Esophagus squamous epithelium (tissue), 5 donors: Measurements from ENCODE around the gene CFAP77. TPM values are rescaled to one million over a fixed set of nuclear protein-coding genes. Genes with fewer than 3 reads are reported as not detected.
A peak's percentile ranks its signal among the peaks of the same experiment; 100 is the strongest.

ENCODE experiments used
- DNase-seq: peaks from one replicate; lab custom pipeline; 2025; lab: John Stamatoyannopoulos, UW
- H3K27ac ChIP-seq, 4 donors: fragments of 200-600 bp; sonication (generic); one replicate each; pipeline ENCODE4 v1.5.1; 2016 to 2019; ENCODE audit warnings: mild to moderate bottlenecking in 1 of 4
- H3K27me3 ChIP-seq, 4 donors: fragments of 200-600 bp; sonication (generic); 1 replicate in 3 of 4; 2 replicates in 1 of 4; pipeline versions ENCODE4 v1.5.1 to v1.6.0; 2017 to 2021; ENCODE audit warnings: antibody characterized with exemption in 1 of 4
- H3K36me3 ChIP-seq, 3 donors: fragments of 200-600 bp; sonication (generic); one replicate each; pipeline ENCODE4 v1.5.1; 2016 to 2019
- H3K4me1 ChIP-seq, 3 donors: fragments of 200-600 bp; sonication (generic); one replicate each; pipeline ENCODE4 v1.5.1; 2017 to 2019
- H3K4me3 ChIP-seq, 4 donors: fragments of 200-600 bp; sonication (generic); 1 replicate in 3 of 4; 2 replicates in 1 of 4; pipeline ENCODE4 v1.5.1; 2016 to 2019; ENCODE audit warnings: mild to moderate bottlenecking in 2 of 4, moderate library complexity in 1 of 4
- H3K9me3 ChIP-seq, 3 donors: fragments of 200-600 bp; sonication (generic); one replicate each; pipeline ENCODE4 v1.5.1; 2016 to 2019
- CTCF ChIP-seq, 6 experiments: fragments of 450-650 bp in 4 of 6; fragments of 200-600 bp in 2 of 6; sonication (generic) in 2 of 6; IDR thresholded peaks; one replicate each; pipeline ENCODE4 v1.5.1; 2016 to 2019; ENCODE audit warnings: antibody characterized with exemption in 6 of 6, mild to moderate bottlenecking in 4 of 6, moderate library complexity in 4 of 6
- POLR2A ChIP-seq, 4 donors: fragments of 450-650 bp; IDR thresholded peaks; one replicate each; pipeline ENCODE4 v1.6.1; 2017; ENCODE audit warnings: antibody characterized with exemption in 4 of 4, mild to moderate bottlenecking in 4 of 4, moderate library complexity in 3 of 4
- WGBS, 2 donors: methylation state at CpG; one replicate each; pipeline ENCODE4 v1.1.5; 2018; 5-methylcytosine and 5-hydroxymethylcytosine counted together
- intact Hi-C: fragments of 100-400 bp; cut with DNase I; formaldehyde crosslinking; loops from one replicate; pipeline ENCODE4 v1.15.0; 2022
- total RNA-seq, 4 donors: library from RNA; depleted of rRNA; stranded (reverse); fragments of >200 nt; gene quantifications; one replicate each; pipeline ENCODE4 v1.1.0, GENCODE V29; 2016
- donor health status: DM: yes; HTN: yes; CAD: no.

The CFAP77 gene
- total RNA-seq, 4 donors from 2014 or later, result not detected

- TF ChIP-seq CTCF (IDR thresholded peaks at IDR 0.05) (no peak), POLR2A (IDR thresholded peaks at IDR 0.05) (no peak)
- peaks cover 0 to 60% (median 0%) of the 10 kb centered on the region in 4 donors for H3K27me3 ChIP-seq
- no peaks in the 10 kb centered on the region for H3K9me3 ChIP-seq
- no peak for DNase-seq
- H3K36me3 ChIP-seq, result no peaks in the 10 kb centered on the region
- 93% methylated on average over 3 of the region's 4 CpGs; no CpG with 5 or more reads in 1 of the 2 donors for WGBS, 2 donors
- H3K4me1 ChIP-seq, result peaks cover 0 to 9% (median 3%) of the 10 kb centered on the region in 3 donors
- H3K27ac ChIP-seq, result no peak overlapping the region
- no peak overlapping the region for H3K4me3 ChIP-seq
- intact Hi-C loops, result no loop called here
These were observed 133.2 kb downstream of the CFAP77 start for GRCh38 chr9:132543251-132543650.

- Histone ChIP-seq H3K27ac (no peak overlapping the region), H3K4me1 (peaks cover 0 to 9% (median 3%) of the 10 kb centered on the region in 3 donors), H3K4me3 (no peak overlapping the region), H3K9me3 (no peaks in the 10 kb centered on the region), H3K36me3 (no peaks in the 10 kb centered on the region), H3K27me3 (peaks cover 0 to 62% (median 0%) of the 10 kb centered on the region in 4 donors)
- DNase-seq, result no peak
- WGBS, 2 donors, result 50 to 58% methylated on average over 14 to 16 of the region's 21 CpGs
- intact Hi-C loops, result no loop called here
- TF ChIP-seq CTCF (IDR thresholded peaks at IDR 0.05) (no peak), POLR2A (IDR thresholded peaks at IDR 0.05) (no peak)
These were observed 133.9 kb downstream of the CFAP77 start for GRCh38 chr9:132543960-132544359.

- Histone ChIP-seq H3K27me3 (peaks cover 0 to 75% (median 0%) of the 10 kb centered on the region in 4 donors), H3K36me3 (no peaks in the 10 kb centered on the region), H3K27ac (no peak overlapping the region), H3K4me1 (peaks cover 0 to 9% (median 3%) of the 10 kb centered on the region in 3 donors), H3K9me3 (no peaks in the 10 kb centered on the region), H3K4me3 (no peak overlapping the region)
- 65 to 78% methylated on average over 6 of the region's 9 CpGs for WGBS, 2 donors
- TF ChIP-seq POLR2A (IDR thresholded peaks at IDR 0.05), result no peak
- no peak for TF ChIP-seq CTCF (IDR thresholded peaks at IDR 0.05)
- intact Hi-C loops, result no loop called here
- no peak for DNase-seq
These were observed 135.6 kb downstream of the CFAP77 start for GRCh38 chr9:132545578-132545977.

- peaks cover 0 to 82% (median 0%) of the 10 kb centered on the region in 4 donors for H3K27me3 ChIP-seq
- WGBS, 2 donors, result 0 to 6% methylated on average over 4 to 6 of the region's 27 CpGs
- H3K36me3 ChIP-seq, result no peaks in the 10 kb centered on the region
- H3K4me1 ChIP-seq, result peaks cover 0 to 9% (median 3%) of the 10 kb centered on the region in 3 donors
- intact Hi-C loops, result no loop called here
- no peak for DNase-seq
- peak overlapping the region in 2 of 4 donors; percentile 13 to 25 for H3K4me3 ChIP-seq
- H3K9me3 ChIP-seq, result no peaks in the 10 kb centered on the region
- no peak overlapping the region for H3K27ac ChIP-seq
- TF ChIP-seq CTCF (IDR thresholded peaks at IDR 0.05) (no peak), POLR2A (IDR thresholded peaks at IDR 0.05) (no peak)
These were observed 136.4 kb downstream of the CFAP77 start for GRCh38 chr9:132546148-132547051.

- Histone ChIP-seq H3K27ac (no peak overlapping the region), H3K4me1 (peaks cover 0 to 9% (median 3%) of the 10 kb centered on the region in 3 donors), H3K9me3 (no peaks in the 10 kb centered on the region), H3K4me3 (no peak overlapping the region), H3K27me3 (peaks cover 0 to 81% (median 0%) of the 10 kb centered on the region in 4 donors), H3K36me3 (no peaks in the 10 kb centered on the region)
- intact Hi-C loops, result no loop called here
- TF ChIP-seq CTCF (IDR thresholded peaks at IDR 0.05), result no peak
- TF ChIP-seq POLR2A (IDR thresholded peaks at IDR 0.05), result no peak
- DNase-seq, result no peak
- WGBS, 2 donors, result 59 to 75% methylated on average over 4 to 5 of the region's 7 CpGs
These were observed 137.0 kb downstream of the CFAP77 start for GRCh38 chr9:132547052-132547431.
